GM19035 (cell line): ENCODE measurements around the gene PNLIPRP2.

Experiments
- ATAC-seq: cut with Tn5 transposase; IDR thresholded peaks from one replicate; pipeline ENCODE4 v1.9.1; 2021; ENCODE audit not compliant: unreplicated experiment

The PNLIPRP2 gene

GRCh38 chr10:116679351-116679750, 58.6 kb downstream of the PNLIPRP2 start:
- no peak for ATAC-seq

GRCh38 chr10:116683166-116683565, 62.4 kb downstream of the PNLIPRP2 start:
- no peak for ATAC-seq

- ATAC-seq = no peak
These were observed 63.1 kb downstream of the PNLIPRP2 start for GRCh38 chr10:116683821-116684220.

- ATAC-seq = no peak
These were observed 64.0 kb downstream of the PNLIPRP2 start for GRCh38 chr10:116684781-116685180.

GRCh38 chr10:116685807-116686206, 65.1 kb downstream of the PNLIPRP2 start:
- ATAC-seq = no peak

GRCh38 chr10:116686632-116687031, 65.9 kb downstream of the PNLIPRP2 start:
- no peak for ATAC-seq

- ATAC-seq = no peak
These were observed 66.9 kb downstream of the PNLIPRP2 start for GRCh38 chr10:116687633-116688032.

GRCh38 chr10:116688241-116688711, 67.5 kb downstream of the PNLIPRP2 start:
- ATAC-seq = no peak

GRCh38 chr10:116688741-116689495, 68.2 kb downstream of the PNLIPRP2 start:
- ATAC-seq = no peak

- no peak for ATAC-seq
These were observed 69.0 kb downstream of the PNLIPRP2 start for GRCh38 chr10:116689744-116690143.

- no peak for ATAC-seq
These were observed 69.9 kb downstream of the PNLIPRP2 start for GRCh38 chr10:116690356-116691322.

GRCh38 chr10:116691635-116692034, 70.9 kb downstream of the PNLIPRP2 start:
- ATAC-seq = no peak

GRCh38 chr10:116692225-116692624, 71.5 kb downstream of the PNLIPRP2 start:
- no peak for ATAC-seq

GRCh38 chr10:116694243-116694926, 73.6 kb downstream of the PNLIPRP2 start:
- ATAC-seq = no peak
